Measurements from ENCODE around the gene TMEM187.

DNA sequence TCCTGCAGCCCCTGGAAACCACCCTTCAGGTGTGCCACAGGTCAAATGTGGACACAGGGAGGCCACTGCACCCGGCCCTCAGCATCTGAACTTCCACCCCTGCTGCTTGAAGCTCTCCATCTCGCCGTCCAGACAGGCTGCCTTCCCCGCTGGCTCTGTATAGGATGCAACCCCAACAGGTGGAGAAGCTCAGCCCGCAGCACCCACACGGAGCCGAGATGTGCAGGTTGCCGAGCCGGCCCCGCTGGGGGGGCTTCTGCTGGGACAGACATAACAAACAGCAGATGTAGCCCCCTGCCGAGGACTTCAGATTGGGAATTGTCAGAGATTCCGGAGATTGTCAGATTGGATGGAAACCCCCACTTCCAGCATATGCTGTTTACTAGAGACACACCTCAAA lies 20.5 kb downstream of the TMEM187 start:
- TF ChIP-seq MXI1 (IDR thresholded peaks at IDR 0.05; ENCODE audit: borderline replicate concordance, low read depth, low read length) (no peak), CTCF (conservative IDR thresholded peaks at IDR 0.05; ENCODE audit: low read depth, low read length) (no peak), CEBPB (IDR thresholded peaks at IDR 0.05; ENCODE audit: low read depth, low read length) (no peak), POLR2A (IDR thresholded peaks at IDR 0.05; ENCODE audit: low read depth, low read length) (no peak), RAD21 (IDR thresholded peaks at IDR 0.05; ENCODE audit: low read length) (no peak), FOS (IDR thresholded peaks at IDR 0.05; ENCODE audit: low read depth, low read length) (no peak), BHLHE40 (IDR thresholded peaks at IDR 0.05; ENCODE audit: low read depth, low read length) (no peak), RCOR1 (IDR thresholded peaks at IDR 0.05; ENCODE audit: insufficient replicate concordance, low read length) (no peak), RFX5 (IDR thresholded peaks at IDR 0.05; ENCODE audit: low read depth, low read length) (no peak), SMC3 (IDR thresholded peaks at IDR 0.05; ENCODE audit: low read depth, low read length) (no peak), MAZ (IDR thresholded peaks at IDR 0.05; ENCODE audit: borderline replicate concordance, low read depth, low read length) (no peak), USF2 (IDR thresholded peaks at IDR 0.05; ENCODE audit: low read depth, low read length) (no peak), ELK1 (IDR thresholded peaks at IDR 0.05; ENCODE audit: borderline replicate concordance, low read depth, low read length) (no peak)

Data from IMR-90 (cell line).